ENCODE results near the gene UTRN. TPM values are rescaled to one million over a fixed set of nuclear protein-coding genes. Genes with fewer than 3 reads are reported as not detected.

The UTRN gene
- total and polyA plus RNA-seq, 12 donors: 7.6 to 194 (median 96.3) TPM

- peaks cover 9 to 11% of the 10 kb centered on the region in 2 donors for H3K4me1 ChIP-seq (replicated peaks in 1 of 2)
- intact Hi-C loops (cut with DNase I): no loop called here
- DNase-seq: no peak
- H3K36me3 ChIP-seq (replicated peaks in 1 of 2): no peaks in the 10 kb centered on the region
- no peak overlapping the region for H3K4me3 ChIP-seq
- no peaks in the 10 kb centered on the region for H3K27me3 ChIP-seq
- TF ChIP-seq POLR2A (IDR thresholded peaks at IDR 0.05) (no peak), CTCF (IDR thresholded peaks at IDR 0.05) (peak in 1 of 6 experiments; percentile 16)
- no peaks in the 10 kb centered on the region for H3K9me3 ChIP-seq (replicated peaks in 1 of 3)
- 95 to 98% (median 97%) methylated on average over 12 of the region's 12 CpGs for WGBS, 4 donors
- no peak overlapping the region for H3K27ac ChIP-seq
Measured at GRCh38 chr6:144321839-144322591, 36.9 kb downstream of the UTRN start.

- Histone ChIP-seq H3K27me3 (no peaks in the 10 kb centered on the region), H3K4me1 (replicated peaks in 1 of 2) (peaks cover 15 to 17% of the 10 kb centered on the region in 2 donors), H3K27ac (no peak overlapping the region), H3K4me3 (no peak overlapping the region), H3K36me3 (replicated peaks in 1 of 2) (no peaks in the 10 kb centered on the region), H3K9me3 (replicated peaks in 1 of 3) (no peaks in the 10 kb centered on the region)
- 95 to 100% (median 97%) methylated on average over 1 of the region's 1 CpG for WGBS, 4 donors
- TF ChIP-seq POLR2A (IDR thresholded peaks at IDR 0.05): no peak
- TF ChIP-seq CTCF (IDR thresholded peaks at IDR 0.05): no peak
- intact Hi-C loops (cut with DNase I): no loop called here
- DNase-seq: no peak
Measured at GRCh38 chr6:144325232-144325631, 40.1 kb downstream of the UTRN start.

- no peak for DNase-seq
- Histone ChIP-seq H3K36me3 (replicated peaks in 1 of 2) (no peaks in the 10 kb centered on the region), H3K4me3 (no peak overlapping the region), H3K27me3 (no peaks in the 10 kb centered on the region), H3K9me3 (replicated peaks in 1 of 3) (no peaks in the 10 kb centered on the region), H3K4me1 (replicated peaks in 1 of 2) (peaks cover 15 to 26% of the 10 kb centered on the region in 2 donors), H3K27ac (peak overlapping the region in 4 of 5 donors; percentile 6 to 78 (median 49))
- TF ChIP-seq POLR2A (IDR thresholded peaks at IDR 0.05) (no peak), CTCF (IDR thresholded peaks at IDR 0.05) (no peak)
- WGBS, 4 donors: 73 to 92% (median 89%) methylated on average over 4 of the region's 4 CpGs
- intact Hi-C loops (cut with DNase I): no loop called here
Measured at GRCh38 chr6:144326393-144326792, 41.3 kb downstream of the UTRN start.

GRCh38 chr6:144327081-144327480 is 41.9 kb downstream of the UTRN start:
- Histone ChIP-seq H3K27me3 (no peaks in the 10 kb centered on the region), H3K9me3 (replicated peaks in 1 of 3) (no peaks in the 10 kb centered on the region), H3K27ac (peak overlapping the region in 4 of 5 donors; percentile 18 to 78 (median 49)), H3K4me3 (peak overlapping the region in 1 of 4 donors; percentile 9), H3K36me3 (replicated peaks in 1 of 2) (no peaks in the 10 kb centered on the region), H3K4me1 (replicated peaks in 1 of 2) (peaks cover 15 to 26% of the 10 kb centered on the region in 2 donors)
- intact Hi-C loops (cut with DNase I): no loop called here
- DNase-seq: peak in 5 of 7 donors; percentile 36 to 69 (median 54)
- WGBS, 4 donors: 21 to 28% (median 26%) methylated on average over 5 of the region's 5 CpGs
- TF ChIP-seq CTCF (IDR thresholded peaks at IDR 0.05) (no peak), POLR2A (IDR thresholded peaks at IDR 0.05) (peak in 1 of 2 donors; percentile 21)
